WTC11 (cell line): Measurements from ENCODE around the gene ARHGAP15. TPM values are rescaled to one million over a fixed set of nuclear protein-coding genes. Genes with fewer than 3 reads are reported as not detected.

Source experiments
- ATAC-seq: fragments of 200-7000 bp; cut with Tn5 transposase; 2 replicates; pipeline ENCODE4 v1.10.0; 2021; ENCODE audit warnings: mild to moderate bottlenecking, moderate library complexity
- CTCF ChIA-PET: fragments of 300-600 bp; sonication (Branson Sonifier 250); formaldehyde crosslinking; loops from one replicate; lab custom pipeline; 2021; ENCODE audit warnings: antibody characterized with exemption; lab: Charles Lee
- POLR2A ChIA-PET: fragments of 350-600 bp; sonication (Branson Sonifier 250); formaldehyde crosslinking; loops from one replicate; lab custom pipeline; 2021; ENCODE audit warnings: antibody characterized with exemption; lab: Charles Lee
- DNase-seq: peaks from one replicate; pipeline ENCODE4 v3.0.0; 2021; ENCODE audit warnings: low spot score
- H3K27ac Mint-ChIP-seq: 2 replicates; pipeline ENCODE4 v1.8.0; 2021; ENCODE audit warnings: mixed read lengths
- H3K27me3 Mint-ChIP-seq: 2 replicates; pipeline ENCODE4 v1.8.0; 2021; ENCODE audit warnings: low read depth, mild to moderate bottlenecking, moderate library complexity, mixed read lengths
- H3K36me3 Mint-ChIP-seq: 2 replicates; pipeline ENCODE4 v1.8.0; 2021; ENCODE audit warnings: mixed read lengths
- H3K4me1 Mint-ChIP-seq: 2 replicates; pipeline ENCODE4 v1.8.0; 2022; ENCODE audit warnings: mixed read lengths
- H3K4me3 Mint-ChIP-seq: 2 replicates; pipeline ENCODE4 v1.8.0; 2021; ENCODE audit warnings: mild to moderate bottlenecking, moderate library complexity, mixed read lengths
- H3K9me3 Mint-ChIP-seq: 2 replicates; pipeline ENCODE4 v1.8.0; 2021; ENCODE audit warnings: mixed read lengths
- ELF4 ChIP-seq: sonication (generic); formaldehyde crosslinking; IDR thresholded peaks from 2 replicates; pipeline ENCODE4 v1.8.1; 2022; ENCODE audit warnings: low read depth, mild to moderate bottlenecking, moderate library complexity, missing genetic modification reagents
- FOXJ3 ChIP-seq: sonication (generic); formaldehyde crosslinking; IDR thresholded peaks from 2 replicates; pipeline ENCODE4 v1.9.0; 2021; ENCODE audit warnings: missing genetic modification reagents, mild to moderate bottlenecking, borderline replicate concordance
- GRHL2 ChIP-seq: fragments of 250-450 bp; sonication (Bioruptor Pico); IDR thresholded peaks from 2 replicates; pipeline ENCODE4 v1.8.0; 2022; ENCODE audit warnings: mild to moderate bottlenecking, moderate library complexity; ENCODE audit not compliant: insufficient replicate concordance, severe bottlenecking
- HMGA2 ChIP-seq: fragments of 250-450 bp; sonication (Bioruptor Pico); IDR thresholded peaks from 2 replicates; pipeline ENCODE4 v1.4.0; 2021; ENCODE audit warnings: mild to moderate bottlenecking, moderate library complexity
- PRRX2 ChIP-seq: fragments of 250-450 bp; sonication (Bioruptor Pico); IDR thresholded peaks from 2 replicates; pipeline ENCODE4 v1.8.0; 2021; ENCODE audit warnings: mild to moderate bottlenecking
- TEAD1 ChIP-seq: sonication (generic); formaldehyde crosslinking; IDR thresholded peaks from 2 replicates; pipeline ENCODE4 v1.8.0; 2022; ENCODE audit warnings: mild to moderate bottlenecking, missing genetic modification reagents
- TEAD4 ChIP-seq: sonication (generic); formaldehyde crosslinking; IDR thresholded peaks from 2 replicates; pipeline ENCODE4 v1.8.0; 2022; ENCODE audit warnings: mild to moderate bottlenecking, missing genetic modification reagents
- ZNF138 ChIP-seq: sonication (generic); formaldehyde crosslinking; conservative IDR thresholded peaks from 2 replicates; pipeline ENCODE4 v1.8.1; 2022; ENCODE audit warnings: mild to moderate bottlenecking, moderate library complexity, missing genetic modification reagents
- ZNF317 ChIP-seq: sonication (generic); formaldehyde crosslinking; IDR thresholded peaks from 2 replicates; pipeline ENCODE4 v1.8.1; 2023; ENCODE audit warnings: low read depth, mild to moderate bottlenecking, moderate library complexity, missing genetic modification reagents, borderline replicate concordance
- ZNF416 ChIP-seq: fragments of 250-450 bp; sonication (Bioruptor Pico); IDR thresholded peaks from 2 replicates; pipeline ENCODE4 v1.9.0; 2021; ENCODE audit warnings: mild to moderate bottlenecking, inconsistent platforms
- total RNA-seq: library from RNA; stranded (reverse); gene quantifications from 3 replicates; pipeline ENCODE4 v1.2.3, GENCODE V29; 2021
- TF ChIP-seq, protein P1 (sequence below): sonication (generic); formaldehyde crosslinking; IDR thresholded peaks from 2 replicates; pipeline ENCODE4 v1.8.1; 2023; ENCODE audit warnings: mild to moderate bottlenecking, missing genetic modification reagents, moderate library complexity
- TF ChIP-seq, protein P2 (sequence below): fragments of 250-450 bp; sonication (Bioruptor Pico); IDR thresholded peaks from 2 replicates; pipeline ENCODE4 v1.9.0; 2021; ENCODE audit warnings: mild to moderate bottlenecking
- TF ChIP-seq, protein P3 (sequence below): sonication (generic); formaldehyde crosslinking; IDR thresholded peaks from 2 replicates; pipeline ENCODE4 v1.8.0; 2022; ENCODE audit warnings: mild to moderate bottlenecking, missing genetic modification reagents
- TF ChIP-seq, protein P4 (sequence below): sonication (generic); formaldehyde crosslinking; IDR thresholded peaks from 2 replicates; pipeline ENCODE4 v1.8.1; 2023; ENCODE audit warnings: mild to moderate bottlenecking, missing genetic modification reagents
- TF ChIP-seq, protein P5 (sequence below): sonication (generic); formaldehyde crosslinking; IDR thresholded peaks from 2 replicates; pipeline ENCODE4 v1.8.0; 2023; ENCODE audit warnings: missing genetic modification reagents, mild to moderate bottlenecking, borderline replicate concordance

The ARHGAP15 gene
- total RNA-seq, 1 experiment from 2014 or later = 0.28 TPM

DNA sequence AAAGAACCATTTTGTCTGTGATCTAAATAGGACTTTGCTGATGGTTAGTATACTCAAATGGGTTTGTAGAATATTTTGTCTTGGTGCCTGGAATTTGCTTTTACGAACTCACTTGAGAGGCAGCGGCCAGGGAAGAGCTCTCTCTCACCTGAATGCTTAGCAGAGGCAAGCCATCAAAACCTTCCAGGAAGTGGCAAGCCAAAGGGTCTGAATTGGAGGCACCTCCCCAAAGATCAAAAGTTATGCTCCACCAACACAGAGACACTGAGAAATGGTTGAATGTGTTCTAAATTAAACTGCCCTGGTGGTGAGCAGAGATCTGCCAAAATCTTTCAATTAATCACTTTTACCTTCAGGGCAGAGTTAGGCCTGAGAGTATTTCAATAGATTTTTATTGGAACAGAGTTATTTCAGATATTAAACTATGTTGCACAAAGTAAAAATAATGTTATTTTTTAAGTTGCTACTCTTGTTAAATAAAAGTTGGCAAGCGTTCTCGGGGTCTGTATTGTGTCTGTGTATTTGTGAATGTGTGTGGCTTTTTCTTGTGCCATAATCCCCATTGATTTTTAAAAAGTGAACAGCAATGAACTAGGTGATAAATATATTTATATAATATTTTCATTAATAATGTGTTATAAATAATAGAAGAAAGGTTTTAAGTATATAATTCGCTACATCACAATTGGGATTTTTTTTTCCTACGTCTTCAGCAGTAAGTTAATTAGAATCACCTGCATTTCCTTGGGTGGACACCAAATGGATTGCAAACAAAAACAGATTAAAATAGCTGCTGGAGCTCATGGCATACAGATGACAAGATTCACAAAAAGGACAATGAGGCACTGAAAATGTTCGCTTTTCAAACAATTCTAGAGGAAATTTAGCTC lies 416.1 kb downstream of the ARHGAP15 start (continued):
- TF ChIP-seq, protein P1, sequence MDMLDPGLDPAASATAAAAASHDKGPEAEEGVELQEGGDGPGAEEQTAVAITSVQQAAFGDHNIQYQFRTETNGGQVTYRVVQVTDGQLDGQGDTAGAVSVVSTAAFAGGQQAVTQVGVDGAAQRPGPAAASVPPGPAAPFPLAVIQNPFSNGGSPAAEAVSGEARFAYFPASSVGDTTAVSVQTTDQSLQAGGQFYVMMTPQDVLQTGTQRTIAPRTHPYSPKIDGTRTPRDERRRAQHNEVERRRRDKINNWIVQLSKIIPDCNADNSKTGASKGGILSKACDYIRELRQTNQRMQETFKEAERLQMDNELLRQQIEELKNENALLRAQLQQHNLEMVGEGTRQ (CRISPR knock-in tag) = no peak
- TF ChIP-seq TEAD1 (CRISPR knock-in tag) (no peak), FOXJ3 (no peak), HMGA2 (no peak), ZNF138 (CRISPR knock-in tag) (no peak)
- TF ChIP-seq, protein P2, sequence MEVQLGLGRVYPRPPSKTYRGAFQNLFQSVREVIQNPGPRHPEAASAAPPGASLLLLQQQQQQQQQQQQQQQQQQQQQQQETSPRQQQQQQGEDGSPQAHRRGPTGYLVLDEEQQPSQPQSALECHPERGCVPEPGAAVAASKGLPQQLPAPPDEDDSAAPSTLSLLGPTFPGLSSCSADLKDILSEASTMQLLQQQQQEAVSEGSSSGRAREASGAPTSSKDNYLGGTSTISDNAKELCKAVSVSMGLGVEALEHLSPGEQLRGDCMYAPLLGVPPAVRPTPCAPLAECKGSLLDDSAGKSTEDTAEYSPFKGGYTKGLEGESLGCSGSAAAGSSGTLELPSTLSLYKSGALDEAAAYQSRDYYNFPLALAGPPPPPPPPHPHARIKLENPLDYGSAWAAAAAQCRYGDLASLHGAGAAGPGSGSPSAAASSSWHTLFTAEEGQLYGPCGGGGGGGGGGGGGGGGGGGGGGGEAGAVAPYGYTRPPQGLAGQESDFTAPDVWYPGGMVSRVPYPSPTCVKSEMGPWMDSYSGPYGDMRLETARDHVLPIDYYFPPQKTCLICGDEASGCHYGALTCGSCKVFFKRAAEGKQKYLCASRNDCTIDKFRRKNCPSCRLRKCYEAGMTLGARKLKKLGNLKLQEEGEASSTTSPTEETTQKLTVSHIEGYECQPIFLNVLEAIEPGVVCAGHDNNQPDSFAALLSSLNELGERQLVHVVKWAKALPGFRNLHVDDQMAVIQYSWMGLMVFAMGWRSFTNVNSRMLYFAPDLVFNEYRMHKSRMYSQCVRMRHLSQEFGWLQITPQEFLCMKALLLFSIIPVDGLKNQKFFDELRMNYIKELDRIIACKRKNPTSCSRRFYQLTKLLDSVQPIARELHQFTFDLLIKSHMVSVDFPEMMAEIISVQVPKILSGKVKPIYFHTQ (CRISPR knock-in tag) = no peak

DNA sequence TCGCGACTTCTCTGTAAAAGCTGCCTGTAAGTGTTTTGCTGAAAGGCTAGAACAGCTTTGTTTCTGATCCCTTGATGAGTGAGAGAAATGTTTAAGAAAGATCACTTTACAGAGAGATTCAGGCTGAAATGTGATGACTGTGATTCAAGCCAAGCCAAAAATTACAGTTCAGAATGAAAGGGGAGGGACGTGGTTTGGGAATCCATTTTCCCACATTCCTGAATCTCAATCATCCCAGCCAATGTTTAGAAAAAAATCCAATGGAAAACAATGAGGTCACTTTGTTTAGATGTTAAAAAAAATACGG lies 416.7 kb downstream of the ARHGAP15 start:
- ChIA-PET POLR2A (no interaction called here), CTCF (no interaction called here)
- peaks cover 26% of the 10 kb centered on the region for H3K4me1 Mint-ChIP-seq
- no peaks in the 10 kb centered on the region; the same call in 1 of the 2 replicates for H3K27me3 Mint-ChIP-seq
- peak overlapping the region; percentile 81 for H3K27ac Mint-ChIP-seq
- peaks cover 19% of the 10 kb centered on the region for H3K36me3 Mint-ChIP-seq
- DNase-seq (no peak), ATAC-seq (no peak)
- H3K4me3 Mint-ChIP-seq = no peak overlapping the region
- TF ChIP-seq PRRX2 (CRISPR knock-in tag) (no peak), ZNF317 (no peak), ELF4 (CRISPR knock-in tag) (no peak), TEAD4 (CRISPR knock-in tag) (no peak), GRHL2 (CRISPR knock-in tag) (no peak), ZNF416 (CRISPR knock-in tag) (no peak)
- TF ChIP-seq, protein P3, sequence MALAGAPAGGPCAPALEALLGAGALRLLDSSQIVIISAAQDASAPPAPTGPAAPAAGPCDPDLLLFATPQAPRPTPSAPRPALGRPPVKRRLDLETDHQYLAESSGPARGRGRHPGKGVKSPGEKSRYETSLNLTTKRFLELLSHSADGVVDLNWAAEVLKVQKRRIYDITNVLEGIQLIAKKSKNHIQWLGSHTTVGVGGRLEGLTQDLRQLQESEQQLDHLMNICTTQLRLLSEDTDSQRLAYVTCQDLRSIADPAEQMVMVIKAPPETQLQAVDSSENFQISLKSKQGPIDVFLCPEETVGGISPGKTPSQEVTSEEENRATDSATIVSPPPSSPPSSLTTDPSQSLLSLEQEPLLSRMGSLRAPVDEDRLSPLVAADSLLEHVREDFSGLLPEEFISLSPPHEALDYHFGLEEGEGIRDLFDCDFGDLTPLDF = no peak
- TF ChIP-seq, protein P4, sequence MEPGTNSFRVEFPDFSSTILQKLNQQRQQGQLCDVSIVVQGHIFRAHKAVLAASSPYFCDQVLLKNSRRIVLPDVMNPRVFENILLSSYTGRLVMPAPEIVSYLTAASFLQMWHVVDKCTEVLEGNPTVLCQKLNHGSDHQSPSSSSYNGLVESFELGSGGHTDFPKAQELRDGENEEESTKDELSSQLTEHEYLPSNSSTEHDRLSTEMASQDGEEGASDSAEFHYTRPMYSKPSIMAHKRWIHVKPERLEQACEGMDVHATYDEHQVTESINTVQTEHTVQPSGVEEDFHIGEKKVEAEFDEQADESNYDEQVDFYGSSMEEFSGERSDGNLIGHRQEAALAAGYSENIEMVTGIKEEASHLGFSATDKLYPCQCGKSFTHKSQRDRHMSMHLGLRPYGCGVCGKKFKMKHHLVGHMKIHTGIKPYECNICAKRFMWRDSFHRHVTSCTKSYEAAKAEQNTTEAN (CRISPR knock-in tag) = no peak
- TF ChIP-seq, protein P5, sequence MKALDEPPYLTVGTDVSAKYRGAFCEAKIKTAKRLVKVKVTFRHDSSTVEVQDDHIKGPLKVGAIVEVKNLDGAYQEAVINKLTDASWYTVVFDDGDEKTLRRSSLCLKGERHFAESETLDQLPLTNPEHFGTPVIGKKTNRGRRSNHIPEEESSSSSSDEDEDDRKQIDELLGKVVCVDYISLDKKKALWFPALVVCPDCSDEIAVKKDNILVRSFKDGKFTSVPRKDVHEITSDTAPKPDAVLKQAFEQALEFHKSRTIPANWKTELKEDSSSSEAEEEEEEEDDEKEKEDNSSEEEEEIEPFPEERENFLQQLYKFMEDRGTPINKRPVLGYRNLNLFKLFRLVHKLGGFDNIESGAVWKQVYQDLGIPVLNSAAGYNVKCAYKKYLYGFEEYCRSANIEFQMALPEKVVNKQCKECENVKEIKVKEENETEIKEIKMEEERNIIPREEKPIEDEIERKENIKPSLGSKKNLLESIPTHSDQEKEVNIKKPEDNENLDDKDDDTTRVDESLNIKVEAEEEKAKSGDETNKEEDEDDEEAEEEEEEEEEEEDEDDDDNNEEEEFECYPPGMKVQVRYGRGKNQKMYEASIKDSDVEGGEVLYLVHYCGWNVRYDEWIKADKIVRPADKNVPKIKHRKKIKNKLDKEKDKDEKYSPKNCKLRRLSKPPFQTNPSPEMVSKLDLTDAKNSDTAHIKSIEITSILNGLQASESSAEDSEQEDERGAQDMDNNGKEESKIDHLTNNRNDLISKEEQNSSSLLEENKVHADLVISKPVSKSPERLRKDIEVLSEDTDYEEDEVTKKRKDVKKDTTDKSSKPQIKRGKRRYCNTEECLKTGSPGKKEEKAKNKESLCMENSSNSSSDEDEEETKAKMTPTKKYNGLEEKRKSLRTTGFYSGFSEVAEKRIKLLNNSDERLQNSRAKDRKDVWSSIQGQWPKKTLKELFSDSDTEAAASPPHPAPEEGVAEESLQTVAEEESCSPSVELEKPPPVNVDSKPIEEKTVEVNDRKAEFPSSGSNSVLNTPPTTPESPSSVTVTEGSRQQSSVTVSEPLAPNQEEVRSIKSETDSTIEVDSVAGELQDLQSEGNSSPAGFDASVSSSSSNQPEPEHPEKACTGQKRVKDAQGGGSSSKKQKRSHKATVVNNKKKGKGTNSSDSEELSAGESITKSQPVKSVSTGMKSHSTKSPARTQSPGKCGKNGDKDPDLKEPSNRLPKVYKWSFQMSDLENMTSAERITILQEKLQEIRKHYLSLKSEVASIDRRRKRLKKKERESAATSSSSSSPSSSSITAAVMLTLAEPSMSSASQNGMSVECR (CRISPR knock-in tag) = no peak
- peaks cover 17% of the 10 kb centered on the region for H3K9me3 Mint-ChIP-seq
